Progenitor cell of endocrine pancreas (in vitro differentiated cells): ENCODE results near the gene KRT39. TPM values are rescaled to one million over a fixed set of nuclear protein-coding genes. Genes with fewer than 3 reads are reported as not detected.
"Not testable (repeated sequence)": the region's sequence is repeated elsewhere in the genome, so short reads cannot be mapped to it uniquely, and the experiment has no call there.

Experiments used
- DNase-seq: peaks from one replicate; pipeline ENCODE4 v3.0.0; 2021; ENCODE audit warnings: low spot score; ENCODE audit not compliant: unreplicated experiment
- H3K27ac Mint-ChIP-seq: 2 replicates; pipeline ENCODE4 v1.8.0; 2021; ENCODE audit warnings: mild to moderate bottlenecking, moderate library complexity, mixed read lengths
- H3K27me3 Mint-ChIP-seq: 2 replicates; pipeline ENCODE4 v1.8.0; 2021; ENCODE audit warnings: mixed read lengths
- H3K36me3 Mint-ChIP-seq: 2 replicates; pipeline ENCODE4 v1.8.0; 2022; ENCODE audit warnings: mixed read lengths; ENCODE audit not compliant: insufficient read depth
- H3K4me1 Mint-ChIP-seq: 2 replicates; pipeline ENCODE4 v1.8.0; 2021; ENCODE audit warnings: low read depth, mixed read lengths
- H3K4me3 Mint-ChIP-seq: 2 replicates; pipeline ENCODE4 v1.8.0; 2021; ENCODE audit warnings: low read depth, mild to moderate bottlenecking, moderate library complexity, mixed read lengths
- H3K9me3 Mint-ChIP-seq: 2 replicates; pipeline ENCODE4 v1.8.0; 2021; ENCODE audit warnings: low read depth, mixed read lengths
- total RNA-seq: library from RNA; stranded (reverse); gene quantifications from 2 replicates; pipeline ENCODE4 v1.2.1, GENCODE V29; 2021
- TF ChIP-seq, protein P1 (sequence below): fragments of 200-600 bp; sonication (generic); IDR thresholded peaks from one replicate; pipeline ENCODE4 v1.5.0; 2021; ENCODE audit warnings: antibody characterized with exemption, mild to moderate bottlenecking; ENCODE audit not compliant: unreplicated experiment

The KRT39 gene
- total RNA-seq, 1 donor from 2014 or later: not detected

DNA sequence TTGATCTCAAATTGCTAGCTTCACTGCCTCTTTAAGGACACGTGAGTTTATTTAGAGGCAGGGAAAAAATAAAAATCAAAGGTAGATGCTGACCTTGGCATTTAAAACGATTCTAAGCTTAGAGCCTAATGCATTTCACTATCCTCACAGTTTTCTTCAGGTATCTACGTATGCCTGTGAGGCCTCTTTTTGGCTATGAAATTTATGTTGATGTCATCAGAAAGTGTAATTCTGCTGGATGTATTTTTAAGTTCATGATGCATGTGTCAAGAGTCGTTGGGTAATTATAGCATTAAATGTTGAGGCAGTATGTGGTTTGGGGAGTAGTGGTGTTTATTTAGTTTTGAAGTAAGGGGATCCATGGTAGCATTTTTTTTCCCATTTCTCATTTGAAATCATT, 37.2 kb upstream of the KRT39 start:
- Mint-ChIP-seq H3K4me1 (peaks cover 6% of the 10 kb centered on the region), H3K4me3 (no peak overlapping the region), H3K36me3 (no peaks in the 10 kb centered on the region), H3K27me3 (no peaks in the 10 kb centered on the region), H3K9me3 (no peaks in the 10 kb centered on the region), H3K27ac (no peak overlapping the region)
- TF ChIP-seq, protein P1, sequence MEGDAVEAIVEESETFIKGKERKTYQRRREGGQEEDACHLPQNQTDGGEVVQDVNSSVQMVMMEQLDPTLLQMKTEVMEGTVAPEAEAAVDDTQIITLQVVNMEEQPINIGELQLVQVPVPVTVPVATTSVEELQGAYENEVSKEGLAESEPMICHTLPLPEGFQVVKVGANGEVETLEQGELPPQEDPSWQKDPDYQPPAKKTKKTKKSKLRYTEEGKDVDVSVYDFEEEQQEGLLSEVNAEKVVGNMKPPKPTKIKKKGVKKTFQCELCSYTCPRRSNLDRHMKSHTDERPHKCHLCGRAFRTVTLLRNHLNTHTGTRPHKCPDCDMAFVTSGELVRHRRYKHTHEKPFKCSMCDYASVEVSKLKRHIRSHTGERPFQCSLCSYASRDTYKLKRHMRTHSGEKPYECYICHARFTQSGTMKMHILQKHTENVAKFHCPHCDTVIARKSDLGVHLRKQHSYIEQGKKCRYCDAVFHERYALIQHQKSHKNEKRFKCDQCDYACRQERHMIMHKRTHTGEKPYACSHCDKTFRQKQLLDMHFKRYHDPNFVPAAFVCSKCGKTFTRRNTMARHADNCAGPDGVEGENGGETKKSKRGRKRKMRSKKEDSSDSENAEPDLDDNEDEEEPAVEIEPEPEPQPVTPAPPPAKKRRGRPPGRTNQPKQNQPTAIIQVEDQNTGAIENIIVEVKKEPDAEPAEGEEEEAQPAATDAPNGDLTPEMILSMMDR: no peak
- no peak for DNase-seq

DNA sequence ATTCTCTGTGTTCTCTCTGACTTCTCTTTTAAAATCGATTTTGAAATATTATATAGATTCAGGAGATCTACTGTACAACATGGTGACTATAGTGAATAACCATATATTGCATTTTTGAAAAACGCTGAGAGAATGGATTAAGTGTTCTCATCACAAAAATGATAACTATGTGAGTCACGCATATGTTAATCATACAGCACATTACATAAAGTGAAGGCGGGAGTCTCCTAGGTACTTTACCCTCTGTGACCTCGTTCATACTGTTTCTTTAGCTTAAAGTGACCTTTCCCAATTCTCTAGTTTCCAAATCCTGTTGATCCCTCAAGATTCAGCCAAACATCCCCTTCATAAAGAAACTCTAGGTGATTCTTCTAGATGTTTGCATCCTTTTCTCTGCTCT, 36.1 kb upstream of the KRT39 start:
- no peaks in the 10 kb centered on the region for H3K9me3 Mint-ChIP-seq
- peaks cover 1% of the 10 kb centered on the region for H3K4me1 Mint-ChIP-seq
- DNase-seq: no peak
- TF ChIP-seq, protein P1: no peak
- no peaks in the 10 kb centered on the region for H3K36me3 Mint-ChIP-seq
- H3K27me3 Mint-ChIP-seq: no peaks in the 10 kb centered on the region
- no peak overlapping the region for H3K4me3 Mint-ChIP-seq
- no peak overlapping the region for H3K27ac Mint-ChIP-seq

DNA sequence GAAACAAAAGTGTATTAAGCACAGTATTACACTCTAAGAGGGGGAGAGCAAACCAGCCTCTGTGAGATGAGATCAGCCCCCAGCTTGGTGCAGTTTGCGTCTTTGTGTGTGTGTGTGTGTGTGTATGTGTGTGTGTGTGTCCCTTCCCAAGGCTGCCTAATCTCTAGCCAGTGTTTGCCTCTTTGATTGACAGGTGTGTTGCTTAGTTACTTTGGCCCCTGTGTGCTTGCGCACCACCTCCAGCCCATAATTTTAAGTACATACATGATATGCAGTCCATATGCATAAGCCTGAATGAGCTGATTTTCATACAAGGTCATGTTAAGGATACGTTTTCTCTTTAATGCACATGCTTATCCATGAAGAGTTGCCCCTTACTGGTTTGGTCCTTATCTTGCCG, 35.0 kb upstream of the KRT39 start:
- Mint-ChIP-seq H3K27me3 (no peaks in the 10 kb centered on the region), H3K4me1 (peaks cover 1% of the 10 kb centered on the region), H3K36me3 (no peaks in the 10 kb centered on the region), H3K4me3 (no peak overlapping the region), H3K9me3 (no peaks in the 10 kb centered on the region), H3K27ac (no peak overlapping the region)
- TF ChIP-seq, protein P1: no peak
- DNase-seq: no peak

DNA sequence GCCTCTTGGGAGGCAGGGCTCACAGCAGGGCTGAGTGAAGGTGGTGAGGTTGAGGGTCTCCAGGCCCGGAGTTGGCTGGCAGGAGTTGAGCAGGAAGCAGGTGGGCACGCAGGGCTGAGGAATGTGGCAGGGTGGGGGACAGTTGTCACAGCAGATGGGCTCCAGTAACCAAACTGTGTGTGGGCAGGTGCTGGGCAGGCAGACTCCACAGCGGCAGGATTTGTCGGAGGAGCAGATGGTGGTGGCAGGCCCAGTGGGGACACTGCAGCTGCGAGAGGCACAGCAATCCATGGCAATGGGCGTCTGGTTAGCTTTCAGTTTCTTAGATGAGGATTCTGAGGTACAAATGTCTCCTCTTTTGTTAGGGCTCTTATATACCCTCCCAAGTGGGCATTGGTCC, 32.8 kb upstream of the KRT39 start, which contains the start of gene KRTAP3-2:
KRTAP3-2 (minus strand) TSS at position 344 of the 400 bp plus-strand sequence; CDS start at position 291, 53 bp downstream.
- not testable (repeated sequence) for H3K9me3 Mint-ChIP-seq

DNA sequence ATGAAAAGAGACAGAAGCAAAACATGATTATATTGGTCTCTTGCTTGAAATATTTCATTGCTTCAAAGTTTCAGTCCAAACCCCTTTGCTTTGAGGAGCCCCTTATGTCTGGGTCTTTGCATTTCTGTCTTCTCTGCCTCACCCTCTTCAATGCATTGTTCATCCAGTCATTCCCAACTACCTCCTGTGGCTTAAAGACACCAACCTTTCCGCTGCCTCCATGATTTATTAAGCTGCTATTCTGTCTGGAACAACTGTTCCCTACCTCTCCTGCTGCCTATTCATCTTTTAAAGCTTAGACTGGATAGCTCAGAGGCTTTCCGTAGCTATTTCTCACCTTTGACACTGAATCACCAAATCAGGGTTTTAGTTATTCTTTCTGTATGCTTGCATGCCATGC, 30.6 kb upstream of the KRT39 start:
- Mint-ChIP-seq H3K27me3 (no peaks in the 10 kb centered on the region), H3K9me3 (no peaks in the 10 kb centered on the region), H3K4me1 (peaks cover 8% of the 10 kb centered on the region), H3K27ac (no peak overlapping the region), H3K4me3 (no peak overlapping the region), H3K36me3 (no peaks in the 10 kb centered on the region)
- TF ChIP-seq, protein P1: no peak
- no peak for DNase-seq

More for the DNA sequence above, 32.8 kb upstream of the KRT39 start, which contains the start of gene KRTAP3-2:
- H3K27ac Mint-ChIP-seq, H3K36me3 Mint-ChIP-seq, H3K4me3 Mint-ChIP-seq, DNase-seq, H3K27me3 Mint-ChIP-seq, H3K4me1 Mint-ChIP-seq: not testable (repeated sequence)

DNA sequence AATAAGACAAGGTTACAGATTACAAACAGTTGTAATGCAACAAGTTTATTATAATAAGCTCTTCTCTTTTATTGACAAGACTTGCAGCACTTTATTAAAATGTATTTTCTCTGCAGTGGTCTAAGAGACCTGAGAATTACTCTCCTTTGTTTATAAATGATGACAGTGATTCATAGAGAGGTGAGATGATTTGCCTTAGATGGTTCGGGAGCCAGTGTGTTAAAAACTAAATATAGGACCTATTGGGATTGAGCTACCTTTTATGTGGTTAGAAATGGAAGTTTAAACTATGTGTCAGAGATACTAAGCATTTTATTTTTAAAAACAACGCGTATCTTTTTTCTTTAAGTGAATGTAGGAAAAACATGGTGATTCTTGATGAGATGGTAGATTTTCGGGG, 30.1 kb upstream of the KRT39 start:
- TF ChIP-seq, protein P1: no peak
- H3K9me3 Mint-ChIP-seq: no peaks in the 10 kb centered on the region
- no peak for DNase-seq

More for the DNA sequence above, 30.1 kb upstream of the KRT39 start:
- Mint-ChIP-seq H3K4me1 (peaks cover 11% of the 10 kb centered on the region), H3K4me3 (no peak overlapping the region), H3K36me3 (no peaks in the 10 kb centered on the region), H3K27me3 (no peaks in the 10 kb centered on the region), H3K27ac (no peak overlapping the region)
